Limb (tissue), 2 donors: ENCODE data around the gene SCLY.

ENCODE experiments used
- DNase-seq, 2 donors: peaks; one replicate each; pipeline ENCODE4 v3.0.0-alpha.2; 2016; ENCODE audit errors: extremely low spot score in 2 of 2

Gene SCLY

GRCh38 chr2:238138331-238139195 is 77.8 kb downstream of the SCLY start, which contains the start of gene KLHL30:
KLHL30 (plus strand) TSS chr2:238138668; CDS start chr2:238140755, 2,087 bp downstream.
- peak in 1 of 2 donors; percentile 57 for DNase-seq

- no peak for DNase-seq
Observed at GRCh38 chr2:238139196-238140039, 78.6 kb downstream of the SCLY start.

- no peak for DNase-seq
Observed at GRCh38 chr2:238140040-238140439, 79.2 kb downstream of the SCLY start.

GRCh38 chr2:238140721-238141540 is 80.1 kb downstream of the SCLY start:
- no peak for DNase-seq

- DNase-seq, result peak in 1 of 2 donors; percentile 44
Observed at GRCh38 chr2:238141541-238142318, 80.9 kb downstream of the SCLY start.

- no peak for DNase-seq
Observed at GRCh38 chr2:238142382-238143205, 81.8 kb downstream of the SCLY start.

GRCh38 chr2:238143239-238143951 is 82.6 kb downstream of the SCLY start:
- no peak for DNase-seq

- DNase-seq, result no peak
Observed at GRCh38 chr2:238144262-238144661, 83.5 kb downstream of the SCLY start.

- no peak for DNase-seq
Observed at GRCh38 chr2:238145046-238145445, 84.2 kb downstream of the SCLY start.

GRCh38 chr2:238145851-238146250 is 85.0 kb downstream of the SCLY start:
- DNase-seq, result no peak

- DNase-seq, result no peak
Observed at GRCh38 chr2:238146884-238147544, 86.2 kb downstream of the SCLY start.

GRCh38 chr2:238148981-238149380 is 88.2 kb downstream of the SCLY start:
- no peak for DNase-seq
